ENCODE results near the gene SSBP3.

- TF ChIP-seq CTCF (IDR thresholded peaks at IDR 0.05) (no peak), POLR2A (IDR thresholded peaks at IDR 0.05) (no peak)
Observed at GRCh38 chr1:54315099-54315498, 91.1 kb downstream of the SSBP3 start.

Data from breast epithelium (tissue), 3 donors.